HG02970 (cell line): Measurements from ENCODE around the gene INPP5A.

Experiments used
- ATAC-seq: cut with Tn5 transposase; IDR thresholded peaks from one replicate; pipeline ENCODE4 v1.9.1; 2021; ENCODE audit warnings: mild to moderate bottlenecking, moderate library complexity, moderate number of reproducible peaks; ENCODE audit not compliant: unreplicated experiment, low FRiP score

The INPP5A gene

GRCh38 chr10:132746386-132746785 lies 208.8 kb downstream of the INPP5A start:
- no peak for ATAC-seq

DNA sequence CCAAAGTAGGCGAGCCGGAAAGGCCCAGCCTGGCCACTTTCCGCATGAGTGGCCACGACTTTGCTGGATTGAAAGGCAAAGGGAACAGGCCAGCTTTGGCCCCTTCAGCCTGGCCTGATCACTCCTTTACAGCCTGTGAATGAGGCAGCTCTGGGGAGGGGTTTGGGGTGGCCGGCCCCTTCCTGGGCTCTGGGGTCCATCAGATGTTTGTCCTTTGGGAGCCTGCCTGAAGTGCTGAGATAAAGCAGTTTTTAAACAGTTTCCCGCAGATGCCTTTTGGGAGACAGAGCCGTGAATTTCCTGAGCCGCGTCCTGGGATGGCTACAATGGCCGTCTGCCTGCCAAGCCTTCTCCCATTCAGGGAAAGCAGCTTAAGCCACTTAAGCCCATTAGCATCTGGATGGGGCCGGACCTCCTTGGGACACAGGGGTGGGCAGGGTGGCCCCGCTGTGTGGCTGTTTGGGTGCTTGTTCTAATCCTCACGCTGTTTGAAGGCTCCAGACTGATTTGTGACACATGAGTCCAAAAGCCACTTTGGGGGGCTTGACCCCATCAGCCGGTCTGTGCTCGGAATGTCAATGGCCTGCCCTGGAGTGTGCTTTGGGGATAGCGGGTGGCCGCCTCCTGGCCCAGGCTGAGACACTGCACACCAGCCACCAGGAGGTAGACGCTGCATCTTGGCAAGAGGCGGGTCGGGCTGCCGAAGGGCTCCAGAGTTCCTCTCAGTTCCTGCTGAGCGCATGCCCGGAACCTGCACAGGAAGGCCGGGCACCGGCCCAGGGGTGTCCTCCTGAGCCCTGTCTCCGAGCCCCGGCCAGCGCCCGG lies 209.4 kb downstream of the INPP5A start:
- no peak for ATAC-seq

GRCh38 chr10:132748135-132748534 lies 210.5 kb downstream of the INPP5A start:
- ATAC-seq: no peak

DNA sequence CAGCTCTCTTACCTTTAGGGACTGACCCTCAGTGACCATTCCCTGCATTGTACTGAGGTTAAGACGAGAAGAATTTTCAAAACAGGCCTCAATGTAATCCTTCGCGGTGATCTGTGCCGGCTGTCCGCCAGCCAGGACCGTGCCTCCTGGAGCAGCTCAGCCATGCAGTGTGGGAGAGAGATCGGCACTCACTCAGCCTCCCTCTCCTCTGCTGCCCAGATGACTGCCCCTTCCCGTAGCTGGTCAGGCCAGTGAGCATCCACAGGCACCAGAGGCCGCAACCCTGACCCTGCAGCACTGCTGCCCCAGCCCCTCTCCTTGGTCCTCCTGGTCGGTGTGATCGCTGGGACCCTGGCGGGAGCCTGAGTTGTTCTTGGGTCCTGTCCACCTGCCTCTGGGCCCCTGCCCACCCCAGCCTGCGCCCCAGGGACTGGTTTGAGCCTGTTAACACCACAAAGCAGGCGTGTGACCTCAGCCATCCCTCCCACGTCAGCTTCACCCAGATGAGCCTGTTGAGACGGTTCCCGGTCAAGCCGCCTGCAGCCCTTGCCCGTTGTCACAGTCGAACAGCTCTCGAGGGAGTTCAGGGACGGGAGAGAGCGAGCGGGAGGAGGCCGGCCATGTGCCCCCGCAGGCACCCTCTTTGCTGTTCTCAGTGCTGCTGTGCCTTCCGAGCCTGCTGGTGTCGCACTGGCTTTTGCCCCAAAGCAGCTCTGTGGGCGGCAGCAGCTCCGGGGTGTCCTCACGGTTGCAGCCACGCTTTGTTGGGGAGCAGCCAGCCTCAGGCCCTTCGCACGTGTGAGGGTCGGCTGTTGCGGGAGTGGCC lies 211.2 kb downstream of the INPP5A start:
- no peak for ATAC-seq

DNA sequence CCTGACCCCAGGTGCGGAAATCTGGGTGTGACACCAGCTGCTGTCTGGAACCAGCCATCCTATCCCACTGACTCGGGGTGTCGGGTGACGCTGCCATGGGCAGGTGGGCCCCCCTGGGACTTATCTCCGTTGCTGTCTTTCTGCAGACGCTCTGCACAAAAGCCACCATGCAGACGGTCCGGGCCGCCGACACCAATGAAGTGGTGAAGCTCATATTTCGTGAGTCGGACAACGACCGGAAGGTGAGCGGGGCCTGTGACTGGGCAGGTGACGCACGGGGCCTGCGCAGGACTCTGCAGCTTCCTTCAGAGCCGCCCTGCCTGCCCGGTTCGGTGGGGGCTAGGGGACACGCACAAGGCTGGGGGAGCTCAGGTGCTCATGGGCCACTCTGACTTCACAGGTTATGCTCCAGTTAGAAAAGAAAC lies 211.8 kb downstream of the INPP5A start:
- ATAC-seq: no peak

DNA sequence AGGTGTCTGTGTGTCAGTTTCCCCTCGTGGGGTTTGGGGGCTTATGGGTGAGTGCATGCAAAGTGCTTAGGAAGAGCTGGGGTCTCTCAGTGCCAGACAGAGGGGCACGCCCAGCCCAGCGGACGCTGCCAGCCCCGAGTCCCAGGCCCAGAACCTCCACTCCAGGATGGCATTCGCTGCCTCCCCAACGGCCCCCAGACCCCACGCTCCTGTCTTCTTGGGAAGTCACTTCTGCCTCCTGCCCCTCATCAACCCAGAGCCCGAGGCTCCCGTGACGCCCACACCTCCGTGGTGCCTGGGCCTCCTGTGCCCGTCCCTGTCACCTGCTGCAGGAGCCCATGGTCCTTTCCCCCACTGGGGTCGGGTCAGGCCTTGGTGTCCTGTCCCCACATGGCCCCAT lies 213.3 kb downstream of the INPP5A start:
- ATAC-seq: no peak

DNA sequence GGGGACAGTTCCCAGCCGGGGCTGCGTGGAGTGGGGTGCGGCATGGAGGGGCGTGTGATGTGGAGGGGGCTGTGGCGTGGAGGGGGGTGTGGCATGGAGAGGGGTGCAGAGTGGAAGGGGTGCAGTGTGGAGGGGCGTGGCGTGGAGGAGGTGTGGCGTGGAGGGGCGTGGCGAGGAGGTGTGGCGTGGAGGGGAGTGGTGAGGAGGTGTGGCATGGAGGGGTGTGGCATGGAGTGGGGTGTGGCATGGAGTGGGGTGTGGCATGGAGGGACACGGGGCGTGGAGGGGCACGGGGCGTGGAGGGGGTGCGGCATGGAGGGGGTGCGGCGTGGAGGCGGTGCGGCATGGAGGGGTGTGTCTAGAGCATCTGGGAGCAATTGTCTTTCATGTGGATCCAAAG lies 214.8 kb downstream of the INPP5A start:
- ATAC-seq: no peak

- ATAC-seq: no peak
Observed at GRCh38 chr10:132752961-132753360, 215.4 kb downstream of the INPP5A start.

DNA sequence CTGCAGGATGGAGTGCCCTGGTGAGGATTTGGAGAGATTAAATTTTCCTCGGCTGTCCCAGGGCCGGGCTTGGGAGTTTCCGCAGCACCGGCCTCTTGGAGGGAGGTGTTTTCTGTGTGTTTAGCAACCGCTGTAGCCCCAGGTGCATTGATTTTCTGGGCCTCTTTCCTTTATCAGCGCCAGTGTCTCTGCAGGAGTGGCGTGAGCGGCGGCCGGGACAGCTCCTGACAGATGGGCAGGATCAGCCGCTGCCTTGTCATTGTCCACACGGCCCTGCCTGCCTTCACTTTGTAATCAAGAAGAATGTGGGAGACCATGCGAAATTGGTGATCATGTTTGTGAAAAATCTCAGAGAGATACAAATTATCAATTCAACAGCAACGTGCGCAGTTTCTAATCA lies 216.0 kb downstream of the INPP5A start:
- ATAC-seq: no peak

- ATAC-seq: no peak
Observed at GRCh38 chr10:132754071-132754470, 216.5 kb downstream of the INPP5A start.

GRCh38 chr10:132755166-132755711 lies 217.7 kb downstream of the INPP5A start:
- no peak for ATAC-seq

DNA sequence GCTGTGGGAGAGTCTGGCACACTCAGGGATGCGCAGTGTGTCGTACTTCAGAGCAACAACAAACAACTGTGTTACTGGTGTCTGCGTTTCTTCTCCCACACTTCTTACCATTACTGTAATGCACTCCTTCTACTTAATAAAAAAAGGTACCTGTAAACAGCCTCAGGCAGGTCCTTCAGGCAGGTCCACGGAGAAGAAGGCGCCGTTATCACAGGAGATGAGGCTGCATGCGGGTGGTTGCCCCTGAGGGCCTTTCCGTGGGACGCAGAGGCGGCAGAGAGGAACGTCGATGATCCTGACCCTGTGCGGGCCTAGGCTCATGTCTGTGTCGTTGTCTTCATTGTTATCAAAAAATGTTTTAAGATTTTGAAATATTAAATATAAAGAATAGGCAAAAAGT lies 219.0 kb downstream of the INPP5A start:
- no peak for ATAC-seq

- no peak for ATAC-seq
Observed at GRCh38 chr10:132757171-132757570, 219.6 kb downstream of the INPP5A start.

- no peak for ATAC-seq
Observed at GRCh38 chr10:132758865-132759264, 221.3 kb downstream of the INPP5A start.

GRCh38 chr10:132761395-132762060 lies 223.9 kb downstream of the INPP5A start:
- no peak for ATAC-seq

- no peak for ATAC-seq
Observed at GRCh38 chr10:132762267-132762666, 224.7 kb downstream of the INPP5A start.

DNA sequence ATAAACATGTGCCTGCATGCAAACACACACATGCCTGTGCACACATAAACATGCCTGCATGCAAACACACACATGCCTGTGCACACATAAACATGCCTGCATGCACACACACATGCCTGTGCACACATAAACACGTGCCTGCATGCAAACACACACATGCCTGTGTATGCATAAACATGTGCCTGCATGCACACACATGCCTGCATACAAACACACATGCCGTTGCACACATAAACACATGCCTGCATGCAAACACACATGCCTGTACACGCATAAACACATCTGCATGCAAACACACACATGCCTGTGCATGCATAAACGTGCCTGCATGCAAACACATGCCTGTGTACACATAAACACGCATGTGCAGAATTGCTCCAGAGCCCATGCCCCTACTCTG lies 226.0 kb downstream of the INPP5A start:
- ATAC-seq: no peak

DNA sequence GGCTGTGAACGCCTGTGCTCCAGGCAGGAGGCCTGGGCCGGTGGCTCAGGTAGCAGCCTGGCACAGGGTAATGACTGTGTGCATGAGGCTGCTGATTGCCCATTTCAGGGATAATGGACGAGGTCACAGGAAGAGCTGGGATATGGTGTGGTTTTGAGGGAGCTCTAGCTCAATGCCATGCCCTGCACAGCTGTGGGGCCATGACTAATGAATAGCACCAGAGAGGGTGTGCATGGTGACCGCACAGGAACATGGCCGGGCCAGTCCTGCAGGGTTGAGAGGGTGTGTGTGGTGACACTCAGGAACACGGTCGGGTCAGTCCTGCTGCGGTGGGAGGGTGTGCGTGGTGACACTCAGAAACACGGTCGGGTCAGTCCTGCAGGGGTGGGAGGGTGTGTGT lies 226.5 kb downstream of the INPP5A start:
- ATAC-seq: no peak

GRCh38 chr10:132765435-132765834 lies 227.8 kb downstream of the INPP5A start:
- no peak for ATAC-seq

DNA sequence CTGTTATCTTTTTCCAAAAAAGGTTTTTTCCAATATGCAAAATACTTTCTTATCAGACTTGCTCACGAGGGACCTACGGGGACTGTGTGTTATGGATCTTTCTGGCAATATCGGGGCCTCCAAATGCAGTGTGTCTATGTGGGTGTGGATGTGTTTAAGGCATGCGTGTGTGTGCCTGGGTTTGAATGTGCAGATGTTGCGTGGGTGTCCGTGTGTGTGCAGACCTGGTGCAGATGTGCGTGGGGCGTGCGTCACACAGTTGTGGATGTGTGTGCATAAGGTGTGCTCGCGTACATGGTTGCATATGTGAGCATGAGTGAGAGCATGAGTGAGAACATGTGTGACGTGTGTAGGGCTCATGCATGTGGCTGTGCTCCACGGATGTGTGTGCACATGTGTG lies 228.7 kb downstream of the INPP5A start:
- no peak for ATAC-seq
